PC-9 (cell line): ENCODE results near the gene ZNF362.

Experiments used
- CTCF ChIP-seq: fragments of 200-600 bp; sonication (generic); conservative IDR thresholded peaks from 2 replicates; pipeline ENCODE4 v1.6.1; 2017; ENCODE audit warnings: mixed run types, antibody characterized with exemption, mild to moderate bottlenecking, moderate library complexity
- EZH2 ChIP-seq: fragments of 200-600 bp; sonication (generic); IDR thresholded peaks from 2 replicates; pipeline ENCODE4 v1.8.0; 2017; ENCODE audit warnings: antibody characterized with exemption, low read depth

- no peak for TF ChIP-seq CTCF
- no peak for TF ChIP-seq EZH2
Measured at GRCh38 chr1:33269621-33270020, 13.3 kb downstream of the ZNF362 start.
